SK-N-SH treated with all-trans-retinoic acid at 6 μM for 48 hours (cell line): ENCODE data around the gene TDRD3.

Source experiments
- ATAC-seq: fragments of 200-7000 bp; cut with Tn5 transposase; 3 replicates; pipeline ENCODE4 v1.9.1; 2020; ENCODE audit warnings: mild to moderate bottlenecking, moderate library complexity
- ARNTL ChIP-seq: fragments of 450-650 bp; formaldehyde crosslinking; IDR thresholded peaks from 2 replicates; pipeline ENCODE4 v1.5.0; 2020; ENCODE audit warnings: low read depth, mild to moderate bottlenecking, moderate library complexity, borderline replicate concordance
- CSDC2 ChIP-seq: fragments of 250-450 bp; sonication (Bioruptor Pico); IDR thresholded peaks from 2 replicates; pipeline ENCODE4 v1.5.0; 2020; ENCODE audit warnings: mild to moderate bottlenecking, moderate library complexity
- ESRRG ChIP-seq: fragments of 250-450 bp; sonication (Bioruptor Pico); IDR thresholded peaks from 2 replicates; pipeline ENCODE4 v1.6.1; 2021; ENCODE audit warnings: mild to moderate bottlenecking
- GLIS3 ChIP-seq: fragments of 250-450 bp; sonication (Bioruptor Pico); IDR thresholded peaks from 2 replicates; pipeline ENCODE4 v1.5.0; 2020; ENCODE audit warnings: mild to moderate bottlenecking, moderate library complexity
- OSR1 ChIP-seq: fragments of 250-450 bp; sonication (Bioruptor Pico); IDR thresholded peaks from 2 replicates; pipeline ENCODE4 v1.8.0; 2022; ENCODE audit warnings: moderate library complexity, mild to moderate bottlenecking, inconsistent platforms
- PPARA ChIP-seq: fragments of 250-450 bp; sonication (Bioruptor Pico); IDR thresholded peaks from 2 replicates; pipeline ENCODE4 v1.5.0; 2020; ENCODE audit warnings: mild to moderate bottlenecking, borderline replicate concordance
- RARB ChIP-seq: fragments of 250-450 bp; sonication (Bioruptor Pico); IDR thresholded peaks from 2 replicates; pipeline ENCODE4 v1.8.0; 2021; ENCODE audit warnings: mild to moderate bottlenecking, moderate library complexity
- SNAI2 ChIP-seq: fragments of 250-450 bp; sonication (Bioruptor Pico); IDR thresholded peaks from 2 replicates; pipeline ENCODE4 v1.5.0; 2020; ENCODE audit warnings: mild to moderate bottlenecking, moderate library complexity
- TCF4 ChIP-seq: fragments of 250-450 bp; sonication (Bioruptor Pico); IDR thresholded peaks from 2 replicates; pipeline ENCODE4 v1.8.0; 2021; ENCODE audit warnings: mild to moderate bottlenecking, moderate library complexity, borderline replicate concordance
- TOX ChIP-seq: fragments of 250-450 bp; sonication (Bioruptor Pico); IDR thresholded peaks from 2 replicates; pipeline ENCODE4 v1.8.0; 2021; ENCODE audit warnings: mild to moderate bottlenecking, moderate library complexity, borderline replicate concordance
- ZC3H10 ChIP-seq: fragments of 250-450 bp; sonication (Bioruptor Pico); IDR thresholded peaks from 2 replicates; pipeline ENCODE4 v1.5.1; 2021; ENCODE audit warnings: mild to moderate bottlenecking, moderate library complexity
- ZFP3 ChIP-seq: fragments of 250-450 bp; sonication (Bioruptor Pico); IDR thresholded peaks from 2 replicates; pipeline ENCODE4 v1.5.0; 2020; ENCODE audit warnings: mild to moderate bottlenecking, moderate library complexity
- ZFP30 ChIP-seq: fragments of 450-650 bp; formaldehyde crosslinking; IDR thresholded peaks from 2 replicates; pipeline ENCODE4 v1.5.0; 2022; ENCODE audit warnings: mild to moderate bottlenecking, moderate library complexity
- ZNF565 ChIP-seq: fragments of 450-650 bp; formaldehyde crosslinking; conservative IDR thresholded peaks from 2 replicates; pipeline ENCODE4 v1.5.0; 2020; ENCODE audit warnings: low read depth, mild to moderate bottlenecking, moderate library complexity
- ZNF8 ChIP-seq: fragments of 450-650 bp; formaldehyde crosslinking; IDR thresholded peaks from 2 replicates; pipeline ENCODE4 v1.5.0; 2020; ENCODE audit warnings: mild to moderate bottlenecking, moderate library complexity
- TF ChIP-seq, protein P1 (sequence below): fragments of 250-450 bp; sonication (Bioruptor Pico); IDR thresholded peaks from 2 replicates; pipeline ENCODE4 v1.5.0; 2020; ENCODE audit warnings: mild to moderate bottlenecking, moderate library complexity
- TF ChIP-seq, protein P2 (sequence below): fragments of 250-450 bp; sonication (Bioruptor Pico); IDR thresholded peaks from 2 replicates; pipeline ENCODE4 v1.8.0; 2021; ENCODE audit warnings: low read depth, mild to moderate bottlenecking, moderate library complexity, borderline replicate concordance

Gene TDRD3

DNA sequence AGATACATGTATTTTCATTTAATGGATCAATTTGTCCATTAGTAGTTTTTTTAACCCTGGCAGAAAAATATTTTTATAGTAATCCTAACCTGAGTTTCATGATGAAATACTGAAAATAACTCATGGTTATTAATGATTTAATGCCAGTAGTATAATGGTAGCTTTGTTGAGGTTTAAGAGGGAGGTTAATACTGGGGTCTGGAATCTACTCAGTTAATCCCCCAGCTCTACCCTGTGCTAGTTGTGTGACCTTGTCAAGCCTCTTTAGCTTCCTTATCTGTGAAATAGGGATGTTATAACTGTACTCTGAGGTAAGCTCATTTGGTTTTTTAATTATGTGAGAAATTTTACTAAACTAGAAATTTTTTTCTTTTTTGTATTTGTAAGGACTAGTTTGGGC lies 122.5 kb downstream of the TDRD3 start (continued):
- TF ChIP-seq ZC3H10 (CRISPR knock-in tag) (no peak), GLIS3 (CRISPR knock-in tag) (no peak)

DNA sequence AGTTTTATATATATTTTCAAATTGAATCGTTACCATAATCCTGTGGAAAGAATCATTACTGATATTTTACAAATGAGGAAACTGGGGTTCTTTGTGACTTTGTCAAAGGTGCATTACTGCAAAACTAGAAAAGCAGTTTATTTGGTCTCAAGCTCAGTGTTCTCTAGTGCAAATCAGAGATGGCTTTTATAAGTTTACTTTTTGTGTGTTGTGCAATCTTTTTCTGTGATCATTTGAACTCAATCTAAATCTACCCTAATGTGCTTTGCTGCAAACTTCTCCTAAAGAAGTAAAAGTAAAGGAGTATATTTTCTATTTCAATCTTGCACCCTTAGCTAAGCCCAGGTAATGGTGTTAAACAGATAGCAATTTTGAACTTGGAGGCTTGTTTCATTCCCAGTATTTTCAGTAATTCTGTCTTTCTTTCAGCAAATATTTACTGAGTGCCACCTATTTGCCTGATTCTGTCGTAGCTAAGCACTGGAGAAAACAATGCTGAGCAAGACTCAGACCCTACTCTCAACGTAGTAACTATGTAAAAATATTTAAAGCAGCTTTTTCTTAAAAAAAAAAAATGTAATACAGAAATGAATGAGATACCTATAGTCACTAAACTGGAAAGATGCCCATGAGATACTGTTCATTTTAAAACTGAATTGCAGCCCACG lies 124.0 kb downstream of the TDRD3 start:
- no peak for TF ChIP-seq ESRRG
- TF ChIP-seq SNAI2 (CRISPR knock-in tag) = no peak
- no peak for TF ChIP-seq PPARA (CRISPR knock-in tag)
- TF ChIP-seq, protein P1, sequence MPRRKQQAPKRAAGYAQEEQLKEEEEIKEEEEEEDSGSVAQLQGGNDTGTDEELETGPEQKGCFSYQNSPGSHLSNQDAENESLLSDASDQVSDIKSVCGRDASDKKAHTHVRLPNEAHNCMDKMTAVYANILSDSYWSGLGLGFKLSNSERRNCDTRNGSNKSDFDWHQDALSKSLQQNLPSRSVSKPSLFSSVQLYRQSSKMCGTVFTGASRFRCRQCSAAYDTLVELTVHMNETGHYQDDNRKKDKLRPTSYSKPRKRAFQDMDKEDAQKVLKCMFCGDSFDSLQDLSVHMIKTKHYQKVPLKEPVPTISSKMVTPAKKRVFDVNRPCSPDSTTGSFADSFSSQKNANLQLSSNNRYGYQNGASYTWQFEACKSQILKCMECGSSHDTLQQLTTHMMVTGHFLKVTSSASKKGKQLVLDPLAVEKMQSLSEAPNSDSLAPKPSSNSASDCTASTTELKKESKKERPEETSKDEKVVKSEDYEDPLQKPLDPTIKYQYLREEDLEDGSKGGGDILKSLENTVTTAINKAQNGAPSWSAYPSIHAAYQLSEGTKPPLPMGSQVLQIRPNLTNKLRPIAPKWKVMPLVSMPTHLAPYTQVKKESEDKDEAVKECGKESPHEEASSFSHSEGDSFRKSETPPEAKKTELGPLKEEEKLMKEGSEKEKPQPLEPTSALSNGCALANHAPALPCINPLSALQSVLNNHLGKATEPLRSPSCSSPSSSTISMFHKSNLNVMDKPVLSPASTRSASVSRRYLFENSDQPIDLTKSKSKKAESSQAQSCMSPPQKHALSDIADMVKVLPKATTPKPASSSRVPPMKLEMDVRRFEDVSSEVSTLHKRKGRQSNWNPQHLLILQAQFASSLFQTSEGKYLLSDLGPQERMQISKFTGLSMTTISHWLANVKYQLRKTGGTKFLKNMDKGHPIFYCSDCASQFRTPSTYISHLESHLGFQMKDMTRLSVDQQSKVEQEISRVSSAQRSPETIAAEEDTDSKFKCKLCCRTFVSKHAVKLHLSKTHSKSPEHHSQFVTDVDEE = no peak
- TF ChIP-seq, all 23 proteins: peak for 0
- ATAC-seq = no peak

DNA sequence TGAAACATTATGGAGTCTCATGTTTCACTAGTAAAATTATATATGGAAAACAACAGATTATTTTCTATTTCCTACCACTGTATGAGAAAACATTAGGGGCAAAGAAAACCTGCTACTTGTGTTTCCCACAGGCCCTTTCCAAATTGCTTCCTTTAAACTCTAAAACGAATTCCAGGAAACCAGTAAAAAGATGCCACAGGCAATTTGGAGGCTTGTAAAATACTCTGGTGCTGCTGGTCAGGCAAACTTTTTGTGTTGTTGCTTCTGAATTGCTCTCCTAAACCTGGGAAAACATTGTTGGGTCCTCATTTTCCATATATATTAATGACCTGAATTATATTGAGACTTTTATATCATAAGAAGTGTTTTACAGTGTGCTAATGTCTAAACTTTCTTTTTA lies 141.5 kb downstream of the TDRD3 start:
- TF ChIP-seq, protein P1 = no peak

DNA sequence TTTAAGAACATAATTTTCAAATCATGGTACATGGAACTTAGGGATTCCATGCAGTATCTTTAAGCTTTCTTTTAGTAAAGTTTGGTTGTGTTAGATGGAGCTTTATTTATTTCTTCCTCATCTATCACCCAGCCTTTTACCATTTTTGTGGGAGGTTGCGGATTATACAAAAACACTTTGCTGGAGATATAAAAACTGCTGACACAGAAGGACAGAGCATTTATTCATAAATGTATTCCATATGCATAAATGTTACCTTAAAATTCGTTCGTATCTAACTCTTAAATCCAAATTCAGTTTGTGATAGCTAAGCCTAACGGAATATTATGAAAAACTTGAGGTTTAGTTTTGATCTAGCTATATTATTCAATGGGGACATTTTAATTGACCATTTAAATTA lies 143.3 kb downstream of the TDRD3 start:
- no peak for ATAC-seq
- no peak for TF ChIP-seq TOX (CRISPR knock-in tag)
- TF ChIP-seq SNAI2 (CRISPR knock-in tag) = no peak
- TF ChIP-seq, protein P2, sequence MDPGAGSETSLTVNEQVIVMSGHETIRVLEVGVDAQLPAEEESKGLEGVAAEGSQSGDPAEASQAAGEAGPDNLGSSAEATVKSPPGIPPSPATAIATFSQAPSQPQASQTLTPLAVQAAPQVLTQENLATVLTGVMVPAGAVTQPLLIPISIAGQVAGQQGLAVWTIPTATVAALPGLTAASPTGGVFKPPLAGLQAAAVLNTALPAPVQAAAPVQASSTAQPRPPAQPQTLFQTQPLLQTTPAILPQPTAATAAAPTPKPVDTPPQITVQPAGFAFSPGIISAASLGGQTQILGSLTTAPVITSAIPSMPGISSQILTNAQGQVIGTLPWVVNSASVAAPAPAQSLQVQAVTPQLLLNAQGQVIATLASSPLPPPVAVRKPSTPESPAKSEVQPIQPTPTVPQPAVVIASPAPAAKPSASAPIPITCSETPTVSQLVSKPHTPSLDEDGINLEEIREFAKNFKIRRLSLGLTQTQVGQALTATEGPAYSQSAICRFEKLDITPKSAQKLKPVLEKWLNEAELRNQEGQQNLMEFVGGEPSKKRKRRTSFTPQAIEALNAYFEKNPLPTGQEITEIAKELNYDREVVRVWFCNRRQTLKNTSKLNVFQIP (CRISPR knock-in tag) = no peak
- no peak for TF ChIP-seq ESRRG
- TF ChIP-seq OSR1 (CRISPR knock-in tag) = no peak
- TF ChIP-seq ARNTL = no peak
- TF ChIP-seq, protein P1 = no peak
- no peak for TF ChIP-seq ZNF8 (CRISPR knock-in tag)
- no peak for TF ChIP-seq CSDC2
- no peak for TF ChIP-seq TCF4 (CRISPR knock-in tag)
- TF ChIP-seq ZFP3 = no peak
- no peak for TF ChIP-seq PPARA (CRISPR knock-in tag)
- no peak for TF ChIP-seq GLIS3 (CRISPR knock-in tag)
- no peak for TF ChIP-seq RARB (CRISPR knock-in tag)
- TF ChIP-seq ZFP30 (CRISPR knock-in tag) = no peak
- TF ChIP-seq ZNF565 (CRISPR knock-in tag) = no peak

More for the DNA sequence above, 141.5 kb downstream of the TDRD3 start:
- no peak for ATAC-seq
